HEK293 (cell line): Measurements from ENCODE around the gene BLOC1S2.

Source experiments
- REPIN1 ChIP-seq: fragments of 450-650 bp; formaldehyde crosslinking; IDR thresholded peaks from 2 replicates; pipeline ENCODE4 v1.5.1; 2017; ENCODE audit warnings: missing biosample characterization, missing genetic modification characterization, low read depth
- TRIM28 ChIP-seq: IDR thresholded peaks from 2 replicates; pipeline ENCODE4 v1.6.1; 2011; ENCODE audit warnings: low read length, control low read depth, borderline replicate concordance
- TF ChIP-seq, protein P1 (sequence below): fragments of 450-650 bp; formaldehyde crosslinking; IDR thresholded peaks from 2 replicates; pipeline ENCODE4 v1.5.1; 2016; ENCODE audit warnings: missing biosample characterization, missing genetic modification characterization
- TF ChIP-seq, protein P2 (sequence below): fragments of 450-650 bp; formaldehyde crosslinking; IDR thresholded peaks from 2 replicates; pipeline ENCODE4 v1.5.1; 2017; ENCODE audit warnings: missing biosample characterization, missing genetic modification characterization
- TF ChIP-seq, protein P3 (sequence below): fragments of 450-650 bp; formaldehyde crosslinking; IDR thresholded peaks from 2 replicates; pipeline ENCODE4 v1.5.1; 2016; ENCODE audit warnings: missing biosample characterization, missing genetic modification characterization
- TF ChIP-seq, protein P4 (sequence below): fragments of 450-650 bp; formaldehyde crosslinking; IDR thresholded peaks from 2 replicates; pipeline ENCODE4 v1.5.1; 2016; ENCODE audit warnings: missing biosample characterization, missing genetic modification characterization

GRCh38 chr10:100287756-100288155 is 1.3 kb upstream of the BLOC1S2 start:
- TF ChIP-seq, protein P1, sequence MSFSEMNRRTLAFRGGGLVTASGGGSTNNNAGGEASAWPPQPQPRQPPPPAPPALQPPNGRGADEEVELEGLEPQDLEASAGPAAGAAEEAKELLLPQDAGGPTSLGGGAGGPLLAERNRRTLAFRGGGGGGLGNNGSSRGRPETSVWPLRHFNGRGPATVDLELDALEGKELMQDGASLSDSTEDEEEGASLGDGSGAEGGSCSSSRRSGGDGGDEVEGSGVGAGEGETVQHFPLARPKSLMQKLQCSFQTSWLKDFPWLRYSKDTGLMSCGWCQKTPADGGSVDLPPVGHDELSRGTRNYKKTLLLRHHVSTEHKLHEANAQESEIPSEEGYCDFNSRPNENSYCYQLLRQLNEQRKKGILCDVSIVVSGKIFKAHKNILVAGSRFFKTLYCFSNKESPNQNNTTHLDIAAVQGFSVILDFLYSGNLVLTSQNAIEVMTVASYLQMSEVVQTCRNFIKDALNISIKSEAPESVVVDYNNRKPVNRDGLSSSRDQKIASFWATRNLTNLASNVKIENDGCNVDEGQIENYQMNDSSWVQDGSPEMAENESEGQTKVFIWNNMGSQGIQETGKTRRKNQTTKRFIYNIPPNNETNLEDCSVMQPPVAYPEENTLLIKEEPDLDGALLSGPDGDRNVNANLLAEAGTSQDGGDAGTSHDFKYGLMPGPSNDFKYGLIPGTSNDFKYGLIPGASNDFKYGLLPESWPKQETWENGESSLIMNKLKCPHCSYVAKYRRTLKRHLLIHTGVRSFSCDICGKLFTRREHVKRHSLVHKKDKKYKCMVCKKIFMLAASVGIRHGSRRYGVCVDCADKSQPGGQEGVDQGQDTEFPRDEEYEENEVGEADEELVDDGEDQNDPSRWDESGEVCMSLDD (tag by site-specific recombination): no peak
- TF ChIP-seq, protein P2, sequence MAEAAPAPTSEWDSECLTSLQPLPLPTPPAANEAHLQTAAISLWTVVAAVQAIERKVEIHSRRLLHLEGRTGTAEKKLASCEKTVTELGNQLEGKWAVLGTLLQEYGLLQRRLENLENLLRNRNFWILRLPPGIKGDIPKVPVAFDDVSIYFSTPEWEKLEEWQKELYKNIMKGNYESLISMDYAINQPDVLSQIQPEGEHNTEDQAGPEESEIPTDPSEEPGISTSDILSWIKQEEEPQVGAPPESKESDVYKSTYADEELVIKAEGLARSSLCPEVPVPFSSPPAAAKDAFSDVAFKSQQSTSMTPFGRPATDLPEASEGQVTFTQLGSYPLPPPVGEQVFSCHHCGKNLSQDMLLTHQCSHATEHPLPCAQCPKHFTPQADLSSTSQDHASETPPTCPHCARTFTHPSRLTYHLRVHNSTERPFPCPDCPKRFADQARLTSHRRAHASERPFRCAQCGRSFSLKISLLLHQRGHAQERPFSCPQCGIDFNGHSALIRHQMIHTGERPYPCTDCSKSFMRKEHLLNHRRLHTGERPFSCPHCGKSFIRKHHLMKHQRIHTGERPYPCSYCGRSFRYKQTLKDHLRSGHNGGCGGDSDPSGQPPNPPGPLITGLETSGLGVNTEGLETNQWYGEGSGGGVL (tag by site-specific recombination): no peak
- TF ChIP-seq, protein P3, sequence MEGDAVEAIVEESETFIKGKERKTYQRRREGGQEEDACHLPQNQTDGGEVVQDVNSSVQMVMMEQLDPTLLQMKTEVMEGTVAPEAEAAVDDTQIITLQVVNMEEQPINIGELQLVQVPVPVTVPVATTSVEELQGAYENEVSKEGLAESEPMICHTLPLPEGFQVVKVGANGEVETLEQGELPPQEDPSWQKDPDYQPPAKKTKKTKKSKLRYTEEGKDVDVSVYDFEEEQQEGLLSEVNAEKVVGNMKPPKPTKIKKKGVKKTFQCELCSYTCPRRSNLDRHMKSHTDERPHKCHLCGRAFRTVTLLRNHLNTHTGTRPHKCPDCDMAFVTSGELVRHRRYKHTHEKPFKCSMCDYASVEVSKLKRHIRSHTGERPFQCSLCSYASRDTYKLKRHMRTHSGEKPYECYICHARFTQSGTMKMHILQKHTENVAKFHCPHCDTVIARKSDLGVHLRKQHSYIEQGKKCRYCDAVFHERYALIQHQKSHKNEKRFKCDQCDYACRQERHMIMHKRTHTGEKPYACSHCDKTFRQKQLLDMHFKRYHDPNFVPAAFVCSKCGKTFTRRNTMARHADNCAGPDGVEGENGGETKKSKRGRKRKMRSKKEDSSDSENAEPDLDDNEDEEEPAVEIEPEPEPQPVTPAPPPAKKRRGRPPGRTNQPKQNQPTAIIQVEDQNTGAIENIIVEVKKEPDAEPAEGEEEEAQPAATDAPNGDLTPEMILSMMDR (tag by site-specific recombination): no peak
- no peak for TF ChIP-seq REPIN1 (tag by site-specific recombination)
- TF ChIP-seq, protein P4, sequence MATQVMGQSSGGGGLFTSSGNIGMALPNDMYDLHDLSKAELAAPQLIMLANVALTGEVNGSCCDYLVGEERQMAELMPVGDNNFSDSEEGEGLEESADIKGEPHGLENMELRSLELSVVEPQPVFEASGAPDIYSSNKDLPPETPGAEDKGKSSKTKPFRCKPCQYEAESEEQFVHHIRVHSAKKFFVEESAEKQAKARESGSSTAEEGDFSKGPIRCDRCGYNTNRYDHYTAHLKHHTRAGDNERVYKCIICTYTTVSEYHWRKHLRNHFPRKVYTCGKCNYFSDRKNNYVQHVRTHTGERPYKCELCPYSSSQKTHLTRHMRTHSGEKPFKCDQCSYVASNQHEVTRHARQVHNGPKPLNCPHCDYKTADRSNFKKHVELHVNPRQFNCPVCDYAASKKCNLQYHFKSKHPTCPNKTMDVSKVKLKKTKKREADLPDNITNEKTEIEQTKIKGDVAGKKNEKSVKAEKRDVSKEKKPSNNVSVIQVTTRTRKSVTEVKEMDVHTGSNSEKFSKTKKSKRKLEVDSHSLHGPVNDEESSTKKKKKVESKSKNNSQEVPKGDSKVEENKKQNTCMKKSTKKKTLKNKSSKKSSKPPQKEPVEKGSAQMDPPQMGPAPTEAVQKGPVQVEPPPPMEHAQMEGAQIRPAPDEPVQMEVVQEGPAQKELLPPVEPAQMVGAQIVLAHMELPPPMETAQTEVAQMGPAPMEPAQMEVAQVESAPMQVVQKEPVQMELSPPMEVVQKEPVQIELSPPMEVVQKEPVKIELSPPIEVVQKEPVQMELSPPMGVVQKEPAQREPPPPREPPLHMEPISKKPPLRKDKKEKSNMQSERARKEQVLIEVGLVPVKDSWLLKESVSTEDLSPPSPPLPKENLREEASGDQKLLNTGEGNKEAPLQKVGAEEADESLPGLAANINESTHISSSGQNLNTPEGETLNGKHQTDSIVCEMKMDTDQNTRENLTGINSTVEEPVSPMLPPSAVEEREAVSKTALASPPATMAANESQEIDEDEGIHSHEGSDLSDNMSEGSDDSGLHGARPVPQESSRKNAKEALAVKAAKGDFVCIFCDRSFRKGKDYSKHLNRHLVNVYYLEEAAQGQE (tag by site-specific recombination): no peak
- no peak for TF ChIP-seq TRIM28
